DMS79 (cell line): ENCODE measurements around the gene ITLN1.

Experiments
- DNase-seq: peaks from one replicate; lab custom pipeline; 2025; lab: John Stamatoyannopoulos, UW

ITLN1 gene

DNA sequence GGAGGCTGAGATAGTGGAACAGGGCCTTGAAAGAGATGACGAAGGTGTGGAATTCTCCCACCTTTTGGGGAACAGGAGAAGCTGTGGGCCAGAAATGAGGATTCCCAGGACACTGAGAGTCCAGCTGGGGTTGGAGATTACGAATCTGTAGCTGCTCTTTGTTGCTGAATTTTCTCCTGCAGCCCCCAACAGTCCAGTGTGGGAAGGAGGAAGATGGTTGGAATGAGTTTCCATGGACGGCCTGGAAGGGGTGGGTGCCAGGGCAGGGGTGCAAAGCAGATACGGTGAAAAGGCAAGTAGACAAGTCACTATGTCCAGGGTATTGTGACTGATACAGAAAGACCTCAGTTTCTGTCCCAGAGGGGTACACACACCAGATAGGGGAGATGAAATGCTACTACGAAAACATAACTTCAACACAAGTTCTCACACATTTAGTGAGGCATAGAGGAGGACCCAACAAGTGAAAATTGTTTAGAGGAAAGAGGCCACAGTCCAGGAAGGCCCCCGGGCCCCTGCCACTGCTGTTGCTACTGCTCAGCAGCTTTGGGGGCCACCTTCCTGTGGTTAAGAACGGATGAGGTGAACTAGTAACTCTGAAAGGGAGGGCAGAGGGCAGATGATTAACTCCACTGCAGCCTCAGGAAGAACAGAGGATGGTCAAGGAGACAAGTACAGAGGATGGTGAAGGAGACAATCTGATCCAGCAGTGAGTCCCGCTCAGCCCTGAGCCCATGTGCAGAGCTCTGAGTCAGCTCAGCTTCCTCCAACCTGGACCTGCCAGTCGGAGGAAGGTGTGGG is 29.6 kb downstream of the ITLN1 start:
- no peak for DNase-seq

DNA sequence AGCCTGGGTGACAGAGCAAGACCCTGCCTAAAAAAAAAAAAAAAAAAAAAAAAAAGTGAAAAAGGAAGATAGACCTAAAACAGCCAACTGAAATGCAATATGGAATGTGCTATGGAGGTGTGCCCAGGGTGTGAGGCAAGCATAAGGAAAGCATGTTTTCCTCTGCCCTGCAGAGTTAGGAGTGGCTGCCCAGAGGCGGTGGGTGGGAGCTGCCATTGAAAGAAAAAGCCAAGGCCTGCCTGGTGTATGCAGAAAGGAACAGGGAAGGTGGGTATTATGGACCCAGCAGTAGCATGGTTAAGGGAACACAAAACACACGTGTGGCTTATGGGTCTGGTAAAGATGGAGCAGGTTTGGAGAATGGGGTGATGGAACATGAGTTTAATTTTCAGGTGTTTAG is 31.2 kb downstream of the ITLN1 start:
- no peak for DNase-seq

GRCh38 chr1:160853014-160853413 is 32.0 kb downstream of the ITLN1 start:
- DNase-seq = no peak

DNA sequence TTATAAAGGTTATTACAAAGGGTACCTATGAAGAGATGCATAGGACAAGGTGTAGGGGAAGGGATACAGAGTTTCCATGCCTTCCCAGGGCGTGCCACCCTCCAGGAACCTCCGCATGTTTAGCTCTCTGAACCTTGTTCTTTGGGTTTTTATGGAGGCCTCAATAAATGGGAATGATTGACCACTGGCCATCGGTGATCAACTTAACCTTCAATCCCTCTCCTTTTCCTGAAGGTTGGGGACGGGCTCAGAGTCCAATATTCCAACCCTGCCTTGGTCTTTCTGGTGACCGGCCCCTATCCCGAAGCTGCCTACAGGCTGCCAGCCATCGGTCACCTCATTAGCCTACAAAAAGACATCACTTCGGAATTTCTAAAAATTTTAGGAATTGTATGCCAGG is 34.0 kb downstream of the ITLN1 start:
- no peak for DNase-seq

DNA sequence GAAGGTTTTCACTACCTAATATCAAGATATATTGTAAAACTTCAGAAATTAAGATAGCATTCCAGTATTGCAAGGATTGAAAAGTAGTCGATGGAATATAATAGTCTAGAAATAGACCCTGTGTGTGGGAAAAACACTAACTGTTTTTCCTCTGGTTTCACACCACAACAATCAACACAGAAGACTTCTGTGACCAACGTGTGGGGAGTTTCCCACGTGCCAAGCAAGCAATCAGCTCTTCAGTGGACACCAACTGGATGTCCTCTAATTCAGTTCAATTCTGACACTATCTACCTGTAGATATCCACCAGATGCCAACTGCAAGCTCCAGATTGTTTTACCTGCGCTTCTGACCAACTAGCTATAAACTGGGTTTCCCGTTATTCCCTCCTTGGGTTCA is 34.4 kb downstream of the ITLN1 start:
- DNase-seq = no peak

DNA sequence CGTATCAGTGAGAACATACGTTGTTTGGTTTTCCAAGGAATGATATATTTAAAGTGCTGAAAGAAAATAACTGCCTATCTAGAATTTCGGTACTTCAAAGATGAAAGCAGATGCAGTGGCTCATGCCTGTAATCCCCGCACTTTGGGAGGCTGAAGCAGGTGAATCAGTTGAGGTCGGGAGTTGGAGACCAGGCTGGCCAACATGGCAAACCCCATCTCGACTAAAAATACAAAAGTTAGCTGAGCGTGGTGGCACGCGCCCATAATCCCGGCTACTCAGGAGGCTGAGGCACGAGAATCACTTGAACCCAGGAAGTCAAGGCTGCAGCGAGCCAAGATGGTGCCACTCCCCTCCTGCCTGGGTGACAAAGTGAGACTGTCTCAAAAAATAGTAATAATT is 38.7 kb downstream of the ITLN1 start:
- no peak for DNase-seq

- no peak for DNase-seq
Measured at GRCh38 chr1:160844447-160845232, 40.3 kb downstream of the ITLN1 start.

DNA sequence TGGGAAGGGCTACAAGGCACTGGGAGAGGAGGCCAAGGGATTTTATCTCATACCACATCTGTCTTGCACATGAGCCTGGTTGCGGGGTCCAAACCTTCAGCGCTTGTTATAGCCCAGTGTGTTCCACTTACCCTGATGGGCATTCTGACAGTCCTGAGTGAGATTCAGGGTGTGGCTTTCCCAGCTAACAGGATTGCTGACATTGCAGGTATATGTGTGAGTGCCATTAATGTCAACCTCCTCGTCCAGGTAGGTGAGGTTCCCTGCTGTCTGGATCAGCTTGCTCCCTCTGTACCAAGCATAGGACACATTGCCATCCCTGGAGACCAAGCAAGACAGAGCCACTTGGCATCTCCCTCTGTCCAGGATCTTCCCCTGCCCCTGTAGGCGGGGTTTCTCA is 43.9 kb downstream of the ITLN1 start:
- DNase-seq = no peak

GRCh38 chr1:160839746-160840145 is 45.2 kb downstream of the ITLN1 start:
- no peak for DNase-seq

GRCh38 chr1:160838888-160839287 is 46.1 kb downstream of the ITLN1 start:
- DNase-seq = no peak

GRCh38 chr1:160837558-160838205 is 47.3 kb downstream of the ITLN1 start:
- peak; percentile 23 for DNase-seq

- DNase-seq = no peak
Measured at GRCh38 chr1:160836981-160837557, 47.9 kb downstream of the ITLN1 start.

DNA sequence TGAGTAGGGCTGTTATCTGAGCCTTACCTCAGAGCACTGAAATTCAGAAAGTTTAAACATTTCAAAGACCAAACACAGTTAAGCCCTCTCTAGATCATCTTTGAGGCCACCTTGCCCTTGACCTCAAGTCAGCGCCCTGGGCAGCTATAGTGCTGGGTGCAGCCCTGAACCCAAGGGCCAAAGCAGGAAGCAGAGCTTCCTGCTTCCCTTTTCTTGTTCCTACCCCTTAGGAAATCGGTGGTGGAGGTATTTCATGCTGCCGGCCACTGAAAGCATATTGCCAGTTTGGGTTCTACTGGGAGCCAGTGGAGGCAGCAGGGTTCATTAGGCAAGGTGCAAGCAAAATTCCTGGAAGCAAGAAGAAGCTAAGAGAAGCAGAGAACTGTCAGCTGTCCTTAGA is 48.4 kb downstream of the ITLN1 start:
- DNase-seq = no peak

- DNase-seq = no peak
Measured at GRCh38 chr1:160835751-160836150, 49.2 kb downstream of the ITLN1 start.

- no peak for DNase-seq
Measured at GRCh38 chr1:160834945-160835565, 49.9 kb downstream of the ITLN1 start.

GRCh38 chr1:160830321-160831153 is 54.4 kb downstream of the ITLN1 start:
- DNase-seq = no peak

GRCh38 chr1:160829766-160830165 is 55.2 kb downstream of the ITLN1 start:
- no peak for DNase-seq

- no peak for DNase-seq
Measured at GRCh38 chr1:160827418-160827817, 57.6 kb downstream of the ITLN1 start.

DNA sequence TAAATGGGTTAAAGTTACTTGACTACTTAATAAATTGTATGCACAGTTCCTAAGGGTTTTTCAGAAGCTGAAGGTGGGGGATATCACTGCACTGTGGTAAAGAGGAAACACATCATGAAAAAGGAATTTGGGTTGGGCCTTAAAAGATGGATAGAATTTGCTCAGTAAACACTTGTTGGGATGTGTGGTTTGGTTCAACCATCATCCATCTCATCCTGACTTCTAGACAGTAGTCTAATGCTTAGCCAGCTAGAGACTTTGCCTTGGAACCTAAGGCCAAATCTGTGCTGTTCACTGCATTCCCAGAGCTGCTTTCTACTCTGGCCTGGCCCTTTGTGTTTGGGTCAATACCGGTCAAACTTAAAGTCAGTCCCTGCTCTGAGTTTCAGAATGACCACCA is 58.4 kb downstream of the ITLN1 start:
- DNase-seq = no peak
